GM19193 (cell line): ENCODE results near the gene ZNF304.

Experiments
- POLR2A ChIP-seq: IDR thresholded peaks from 4 replicates; pipeline ENCODE4 v1.6.1; 2011; ENCODE audit not compliant: insufficient read depth, insufficient read length; ENCODE audit errors: extremely low read depth

The ZNF304 gene

DNA sequence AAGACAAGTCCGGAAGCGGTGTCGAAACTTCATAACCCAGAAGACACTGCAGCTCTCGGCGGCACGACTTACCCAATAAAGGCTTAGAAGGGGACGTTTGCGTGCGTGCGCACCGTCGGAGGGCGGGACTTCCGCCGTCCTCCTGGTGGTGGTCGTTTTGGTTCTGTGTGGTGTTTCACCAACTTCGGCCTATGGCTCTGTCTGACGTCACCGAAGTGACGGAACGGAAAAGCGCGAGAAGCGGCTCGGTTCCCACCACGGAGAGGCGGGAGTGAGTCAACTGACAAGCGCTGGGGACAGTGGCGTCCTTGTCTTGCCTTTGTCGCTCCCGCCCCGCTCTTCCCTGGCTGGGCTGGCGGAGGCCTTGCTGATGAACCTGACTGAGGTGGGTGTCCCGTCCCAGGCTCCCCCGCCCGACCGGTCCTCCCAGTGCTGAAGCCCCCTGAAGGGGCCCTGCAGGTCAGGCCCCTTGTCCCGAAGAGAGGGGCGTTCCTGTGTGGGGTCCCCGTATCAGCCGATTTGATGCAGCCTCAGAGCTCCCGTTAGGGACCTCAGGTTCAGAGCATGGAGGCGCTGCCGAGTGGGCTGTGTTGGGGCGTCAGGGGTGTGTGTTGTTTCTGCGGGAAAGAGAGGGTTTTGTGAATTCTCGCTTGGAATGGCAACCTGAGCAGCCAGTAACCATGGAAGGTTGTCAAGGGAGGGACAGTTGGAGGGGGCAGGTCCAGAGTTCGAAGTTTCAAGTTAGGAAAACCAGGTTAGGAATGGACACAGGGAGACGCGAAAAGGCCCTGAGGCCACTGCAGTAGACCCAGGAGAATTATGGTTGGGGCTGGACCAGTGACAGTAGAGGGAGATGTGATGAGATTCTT is 38.9 kb downstream of the ZNF304 start, which contains the start of gene ZNF548:
Gene ZNF548, plus strand, starts transcription at position 125 of the 869 bp plus-strand sequence. Its CDS starts 246 bp downstream, at position 371.
- peak; percentile 50 for TF ChIP-seq POLR2A

DNA sequence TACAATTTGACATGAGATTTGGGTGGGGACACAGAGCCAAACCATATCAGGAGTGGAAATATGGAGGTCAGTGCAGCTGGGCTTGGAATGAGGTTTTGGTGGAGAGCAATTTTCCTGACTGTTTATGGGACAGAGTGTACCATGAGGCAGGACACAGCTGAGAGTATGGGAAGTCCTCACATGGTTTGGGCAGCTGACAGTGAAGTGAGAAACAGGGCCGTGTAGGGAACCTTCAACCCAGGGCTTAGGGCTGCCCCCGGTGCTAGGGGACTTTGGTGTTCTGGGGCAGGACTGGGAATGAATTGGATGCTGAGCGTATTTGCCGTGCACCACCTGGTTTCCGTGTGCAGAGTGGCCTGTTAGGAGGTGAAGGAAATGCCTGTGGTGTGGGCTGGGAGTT is 44.6 kb downstream of the ZNF304 start:
- TF ChIP-seq POLR2A = no peak

DNA sequence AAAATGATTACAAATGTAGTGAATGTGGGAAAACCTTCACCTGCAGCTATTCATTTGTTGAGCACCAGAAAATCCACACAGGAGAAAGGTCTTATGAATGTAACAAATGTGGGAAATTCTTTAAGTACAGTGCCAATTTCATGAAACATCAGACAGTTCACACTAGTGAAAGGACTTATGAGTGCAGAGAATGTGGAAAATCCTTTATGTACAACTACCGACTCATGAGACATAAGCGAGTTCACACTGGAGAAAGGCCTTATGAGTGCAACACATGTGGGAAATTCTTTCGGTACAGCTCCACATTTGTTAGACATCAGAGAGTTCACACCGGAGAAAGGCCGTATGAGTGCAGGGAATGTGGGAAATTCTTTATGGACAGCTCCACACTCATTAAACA is 47.8 kb downstream of the ZNF304 start:
- no peak for TF ChIP-seq POLR2A

DNA sequence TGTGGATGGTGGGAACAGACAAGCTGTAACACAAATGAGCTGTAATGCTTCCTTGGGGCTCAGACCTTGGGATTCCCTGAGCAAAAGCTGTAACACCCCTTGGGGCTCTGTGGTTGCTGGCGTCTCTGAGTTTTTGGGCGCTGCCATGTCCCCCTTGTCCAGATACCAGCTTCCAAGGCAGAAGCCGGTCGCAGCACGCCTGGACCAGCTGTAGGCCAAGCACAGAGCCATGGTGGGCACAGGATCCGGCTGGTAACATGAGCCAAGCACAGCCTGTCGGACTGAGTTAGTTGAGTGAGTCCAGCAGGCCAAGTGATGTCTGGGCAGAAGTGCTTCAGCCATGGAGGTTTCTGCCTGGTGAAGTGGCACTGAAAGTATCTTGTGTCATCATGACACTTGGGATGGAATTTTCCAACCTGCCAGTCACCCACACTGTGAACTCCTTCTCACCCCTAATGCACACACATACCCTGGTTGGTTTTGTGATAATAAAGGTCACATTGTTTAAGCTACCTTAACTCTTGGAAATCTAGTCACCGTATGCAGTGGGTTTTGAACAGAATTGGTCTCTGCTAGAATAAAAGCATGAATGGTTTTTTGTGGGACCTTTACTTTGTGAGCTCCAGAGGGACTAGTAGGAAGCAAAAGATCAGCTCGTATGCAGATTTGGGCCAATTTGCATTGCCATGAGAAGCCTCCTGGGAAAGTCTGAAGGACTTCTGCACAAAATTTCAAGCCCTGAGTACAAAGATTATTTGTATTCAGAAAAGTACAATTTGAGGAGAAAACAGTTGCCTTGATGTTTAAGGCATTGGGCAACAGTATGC is 52.9 kb downstream of the ZNF304 start:
- no peak for TF ChIP-seq POLR2A

DNA sequence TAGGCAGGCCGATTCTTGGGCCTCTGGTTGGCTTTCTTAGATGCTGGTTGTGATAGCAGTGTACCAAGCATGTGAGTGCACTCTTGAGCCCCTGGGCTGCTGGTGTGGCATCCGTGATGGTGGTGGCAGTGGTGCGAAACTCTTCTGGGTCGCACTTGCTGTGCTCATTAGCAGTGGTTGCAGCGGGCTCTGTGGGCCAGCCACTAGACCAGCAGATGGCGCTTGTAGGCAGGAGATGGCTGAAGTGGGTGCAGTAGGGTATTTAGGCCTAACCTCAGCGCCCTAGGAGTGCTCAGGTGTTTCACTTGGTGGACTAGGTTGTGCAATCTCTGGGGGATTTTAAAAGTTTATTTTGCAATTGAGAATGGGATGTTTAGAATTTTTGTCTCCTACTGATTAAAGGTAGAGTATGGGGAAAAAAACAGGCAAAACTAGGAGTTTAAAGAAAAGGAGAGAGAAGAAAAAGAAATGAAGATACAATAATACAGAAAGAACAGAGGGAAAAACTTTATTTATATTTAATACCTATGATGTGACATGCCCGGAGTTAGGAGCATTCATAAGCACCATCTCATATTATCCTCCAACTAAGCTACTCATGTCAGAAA is 55.5 kb downstream of the ZNF304 start:
- TF ChIP-seq POLR2A = no peak
